MM.1S (cell line): ENCODE results near the gene NTSR1.

Experiments used
- CTCF ChIP-seq: fragments of 300-600 bp; sonication (generic); IDR thresholded peaks from 2 replicates; pipeline ENCODE4 v1.5.1; 2016; ENCODE audit warnings: antibody characterized with exemption, low read length, mixed read lengths
- EZH2phosphoT487 ChIP-seq: fragments of 300-600 bp; sonication (generic); IDR thresholded peaks from 2 replicates; pipeline ENCODE4 v1.6.1; 2018; ENCODE audit warnings: antibody characterized with exemption, low read length

GRCh38 chr20:62718546-62718945 is 9.9 kb downstream of the NTSR1 start:
- no peak for TF ChIP-seq CTCF
- TF ChIP-seq EZH2phosphoT487 = no peak
